Psoas muscle (tissue), 8 donors: ENCODE results near the gene ENAM. TPM values are rescaled to one million over a fixed set of nuclear protein-coding genes. Genes with fewer than 3 reads are reported as not detected.
A peak's percentile ranks its signal among the peaks of the same experiment; 100 is the strongest.
"Not testable (repeated sequence)": the region's sequence is repeated elsewhere in the genome, so short reads cannot be mapped to it uniquely, and the experiment has no call there.

ENCODE experiments used
- ATAC-seq, 4 donors: fragments of 200-7000 bp; cut with Tn5 transposase; one replicate each; pipeline ENCODE4 v1.9.1; 2020; ENCODE audit warnings: moderate library complexity in 3 of 4, mild to moderate bottlenecking in 2 of 4
- DNase-seq, 2 donors: peaks; one replicate each; pipeline ENCODE4 v3.0.0-alpha.2; 2020
- H3K27ac ChIP-seq: fragments of 200-600 bp; one replicate; pipeline ENCODE4 v1.8.0; 2022
- H3K27me3 ChIP-seq, 3 donors: fragments of 200-600 bp in 1 of 3; one replicate each; pipeline versions ENCODE4 v1.6.1 to v1.8.0; 2013 to 2022; ENCODE audit warnings: low read length in 2 of 3, mild to moderate bottlenecking in 2 of 3, moderate library complexity in 1 of 3; ENCODE audit not compliant: insufficient read depth in 3 of 3
- H3K36me3 ChIP-seq, 2 donors: fragments of 200-600 bp in 1 of 2; one replicate each; pipeline versions ENCODE4 v1.6.1 to v1.8.0; 2013 to 2022; ENCODE audit warnings: low read depth in 1 of 2, mild to moderate bottlenecking in 1 of 2, moderate library complexity in 1 of 2; ENCODE audit not compliant: insufficient read depth in 1 of 2
- H3K4me1 ChIP-seq: fragments of 200-600 bp; one replicate; pipeline ENCODE4 v1.8.0; 2022
- H3K4me3 ChIP-seq: fragments of 200-600 bp; one replicate; pipeline ENCODE4 v1.8.0; 2022; ENCODE audit warnings: mild to moderate bottlenecking
- H3K9me3 ChIP-seq: fragments of 200-600 bp; one replicate; pipeline ENCODE4 v1.8.0; 2022
- CTCF ChIP-seq: fragments of 200-600 bp; IDR thresholded peaks from one replicate; pipeline ENCODE4 v1.8.0; 2022; ENCODE audit warnings: antibody characterized with exemption
- WGBS, 3 donors: extraction: QIAGEN DNeasy Blood & Tissue Kit; methylation state at CpG; one replicate each; pipeline versions ENCODE4 v1.1.6 to v1.1.7; 2013; 5-methylcytosine and 5-hydroxymethylcytosine counted together
- intact Hi-C, 2 donors: fragments of 100-400 bp; cut with DNase I; formaldehyde crosslinking; loops; one replicate each; pipeline versions ENCODE4 v1.11.0 to v1.14.2; 2022
- polyA plus RNA-seq, 3 donors: library from polyadenylated mRNA; stranded (reverse); fragments of 200-250 nt; gene quantifications; one replicate each; pipeline ENCODE4 v1.2.3, GENCODE V29; 2013
- total RNA-seq, 4 donors: library from RNA; stranded (reverse); fragmentation: NEBNext Ultra II Directional in 2 of 4; extraction: Animal tissue kit (Norgen Biotek cat#: 25700) in 2 of 4; gene quantifications; one replicate each; pipeline versions ENCODE4 v1.2.1 to v1.2.4, GENCODE V29; 2021 to 2023
- donor health status: healthy with polysubstance abuse.
- donor health status: DM: no; HTN: no; CAD: no; lungs with moderate emphysema.
- donor health status: Bipolar disorder and iron deficiency.
- donor health status: healthy.
- donor health status: DM: yes; HTN: yes; CAD: no.
- donor health status: DM: no; HTN: no; CAD: no.
- donor health status: DM: no; HTN: no; CAD: no.
- donor health status: DM: yes; HTN: yes; CAD: no.

ENAM gene
- total and polyA plus RNA-seq, 7 donors: 0.08 to 6.6 (median 1.6) TPM

- Histone ChIP-seq H3K4me3 (no peak overlapping the region), H3K27ac (no peak overlapping the region), H3K4me1 (no peaks in the 10 kb centered on the region), H3K9me3 (no peaks in the 10 kb centered on the region), H3K27me3 (no peaks in the 10 kb centered on the region), H3K36me3 (no peaks in the 10 kb centered on the region)
- 85 to 89% (median 85%) methylated on average over 3 of the region's 3 CpGs for WGBS, 3 donors
- TF ChIP-seq CTCF: no peak
- intact Hi-C loops: no loop called here
- no peak for DNase-seq
- ATAC-seq: no peak
These were observed 1.6 kb downstream of the ENAM start for GRCh38 chr4:70630162-70630561.

DNA sequence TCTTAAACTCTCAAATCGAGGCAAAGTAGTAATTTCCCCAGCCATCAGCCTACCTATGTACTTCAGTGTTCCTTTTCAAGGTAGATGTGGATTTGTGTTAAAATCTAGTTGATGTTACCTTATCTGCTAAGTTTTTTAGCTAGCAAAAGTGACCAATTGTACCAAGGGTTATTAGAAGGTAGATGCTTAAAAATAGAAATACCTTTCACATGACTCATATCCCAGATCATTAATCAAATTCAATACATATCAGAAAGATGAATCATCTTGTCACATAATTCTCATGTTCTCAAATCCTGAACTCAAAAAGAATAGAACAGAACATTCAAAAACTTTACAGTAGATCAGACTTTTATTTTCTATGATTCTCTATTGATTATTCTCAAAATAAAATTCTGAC is 3.5 kb downstream of the ENAM start:
- no peaks in the 10 kb centered on the region for H3K36me3 ChIP-seq
- no peaks in the 10 kb centered on the region for H3K27me3 ChIP-seq
- 75 to 82% (median 78%) methylated on average over 1 of the region's 1 CpG for WGBS, 3 donors
- no peaks in the 10 kb centered on the region for H3K4me1 ChIP-seq
- H3K9me3 ChIP-seq: no peaks in the 10 kb centered on the region
- H3K27ac ChIP-seq: no peak overlapping the region
- H3K4me3 ChIP-seq: no peak overlapping the region
- ATAC-seq (no peak), DNase-seq (no peak)
- TF ChIP-seq CTCF: no peak
- intact Hi-C loops: no loop called here

DNA sequence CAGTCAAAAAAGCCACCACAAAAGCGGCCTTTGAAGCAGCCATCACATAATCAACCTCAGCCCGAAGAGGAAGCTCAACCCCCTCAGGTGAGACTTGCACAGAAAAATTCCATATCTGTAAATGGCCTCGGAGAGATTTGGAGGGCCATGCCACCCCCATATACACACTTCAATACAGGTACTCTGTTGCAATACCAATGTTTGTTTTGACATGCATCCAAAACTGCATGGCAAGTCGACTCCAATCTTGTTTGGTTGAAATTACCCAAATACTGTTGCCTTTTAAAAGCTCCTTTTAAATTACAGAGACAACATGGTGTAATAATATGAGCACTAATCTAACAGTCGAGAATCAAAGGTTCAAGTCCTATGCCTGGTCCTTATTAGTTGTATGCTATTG is 5.9 kb downstream of the ENAM start:
- H3K4me3 ChIP-seq: no peak overlapping the region
- no peaks in the 10 kb centered on the region for H3K4me1 ChIP-seq
- DNase-seq (no peak), ATAC-seq (no peak)
- H3K36me3 ChIP-seq: no peaks in the 10 kb centered on the region
- no peaks in the 10 kb centered on the region for H3K27me3 ChIP-seq
- intact Hi-C loops: no loop called here
- H3K9me3 ChIP-seq: peaks cover 3% of the 10 kb centered on the region
- H3K27ac ChIP-seq: no peak overlapping the region
- WGBS, 3 donors: 86 to 92% (median 91%) methylated on average over 5 of the region's 5 CpGs
- TF ChIP-seq CTCF: no peak

DNA sequence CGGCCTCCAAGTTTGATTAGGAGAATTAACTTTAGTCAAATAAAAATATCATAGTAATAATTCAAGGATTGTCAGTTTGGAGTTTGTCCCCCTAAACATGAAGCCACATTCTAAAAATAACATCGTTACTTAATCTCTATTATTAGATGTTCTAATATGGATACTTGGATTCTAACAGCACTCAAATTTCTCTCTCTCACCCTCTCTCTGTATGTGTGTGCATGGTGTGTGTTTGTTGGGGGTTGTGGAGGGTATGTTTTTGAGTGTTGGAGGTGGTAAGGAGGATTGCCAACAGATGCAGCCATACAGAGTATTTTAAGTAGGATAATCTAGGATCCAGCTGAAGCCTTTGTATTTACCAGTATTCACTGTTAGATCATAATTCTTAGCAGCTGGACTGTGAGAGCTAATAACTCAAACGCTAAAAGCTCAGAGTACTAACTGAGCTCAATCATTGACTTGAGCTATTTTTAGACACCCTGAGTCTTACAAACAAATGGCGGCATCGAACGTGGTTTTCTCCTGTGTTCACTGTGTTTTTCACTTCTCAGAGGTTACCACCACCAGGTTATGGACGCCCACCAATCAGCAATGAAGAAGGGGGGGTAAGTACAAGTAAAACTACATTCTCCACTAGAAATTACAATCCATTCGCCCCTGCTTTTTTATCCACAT is 8.8 kb downstream of the ENAM start:
- H3K4me3 ChIP-seq: peak overlapping the region; percentile 59
- intact Hi-C loops: no loop called here
- WGBS, 3 donors: 19 to 34% (median 27%) methylated on average over 8 of the region's 8 CpGs
- peak overlapping the region; percentile 88 for H3K27ac ChIP-seq
- no peaks in the 10 kb centered on the region for H3K4me1 ChIP-seq
- DNase-seq (no peak), ATAC-seq (peak; percentile 87 to 94 (median 88))
- no peaks in the 10 kb centered on the region for H3K27me3 ChIP-seq
- no peak for TF ChIP-seq CTCF
- no peaks in the 10 kb centered on the region for H3K36me3 ChIP-seq
- peaks cover 20% of the 10 kb centered on the region for H3K9me3 ChIP-seq

DNA sequence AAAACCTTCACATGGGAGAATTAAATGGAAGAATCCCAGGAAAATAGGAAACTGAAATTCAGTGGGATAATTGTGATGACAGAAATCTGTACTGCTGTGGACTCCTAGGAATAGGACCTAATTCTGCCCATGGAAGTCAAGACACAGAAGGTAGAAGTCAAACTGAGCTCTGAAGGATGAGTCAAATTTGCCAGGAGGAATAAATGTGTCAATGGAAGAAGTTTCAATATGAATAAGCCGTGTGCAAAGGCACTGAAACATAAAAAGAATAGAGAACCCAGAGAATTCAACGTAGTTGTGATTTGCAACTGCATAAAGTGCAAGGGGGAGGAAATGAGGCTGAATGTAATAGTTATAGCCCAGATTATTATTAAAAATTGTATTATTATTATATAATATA is 11.6 kb downstream of the ENAM start:
- intact Hi-C loops: no loop called here
- H3K36me3 ChIP-seq: peaks cover 0 to 3% of the 10 kb centered on the region in 2 donors
- H3K4me3 ChIP-seq: no peak overlapping the region
- no peaks in the 10 kb centered on the region for H3K27me3 ChIP-seq
- WGBS, 3 donors: 72 to 80% (median 80%) methylated on average over 2 of the region's 2 CpGs
- H3K4me1 ChIP-seq: no peaks in the 10 kb centered on the region
- H3K27ac ChIP-seq: no peak overlapping the region
- peaks cover 28% of the 10 kb centered on the region for H3K9me3 ChIP-seq
- ATAC-seq: no peak
- no peak for TF ChIP-seq CTCF
- DNase-seq: no peak

GRCh38 chr4:70650741-70651140 is 22.2 kb downstream of the ENAM start:
- not testable (repeated sequence) for H3K27me3 ChIP-seq, DNase-seq, H3K4me1 ChIP-seq, H3K36me3 ChIP-seq, H3K27ac ChIP-seq, ATAC-seq, H3K9me3 ChIP-seq, H3K4me3 ChIP-seq
- 82 to 88% (median 84%) methylated on average over 4 of the region's 4 CpGs for WGBS, 3 donors
- intact Hi-C loops: loop anchor here in 1 of 2 donors (5.0 kb wide), 1 partner anchor 37 kb away; the partner anchor contains the start of gene UTP3
